IPS-11a (cell line): ENCODE measurements around the gene DENND1A.
"Not testable (repeated sequence)": the region's sequence is repeated elsewhere in the genome, so short reads cannot be mapped to it uniquely, and the experiment has no call there.

Experiments
- H3K4me3 ChIP-seq: one replicate; pipeline ENCODE4 v1.5.1; 2013; ENCODE audit warnings: low read depth, low read length, control low read depth

DENND1A gene

GRCh38 chr9:123952641-123953495 lies 22.9 kb upstream of the DENND1A start:
- no peak overlapping the region for H3K4me3 ChIP-seq

DNA sequence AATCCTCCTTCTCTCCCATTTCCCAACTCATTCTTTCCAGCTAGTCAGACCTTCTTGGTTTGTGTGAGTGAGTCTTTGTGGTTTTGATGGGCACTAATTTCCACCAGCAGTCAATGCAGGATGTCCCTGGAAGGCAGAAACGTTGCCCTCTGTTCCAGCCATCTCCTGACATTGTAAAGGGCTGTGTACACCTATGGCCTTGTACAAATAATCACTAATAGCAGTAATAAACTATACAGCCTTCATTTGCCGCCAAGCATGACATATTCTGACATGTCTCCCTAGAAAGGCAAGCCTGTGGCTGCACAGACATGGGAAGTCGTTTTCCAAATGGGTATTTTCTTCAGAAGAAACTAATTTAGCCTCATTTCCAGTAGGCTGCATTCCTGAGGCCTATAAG lies 18.4 kb upstream of the DENND1A start:
- no peak overlapping the region for H3K4me3 ChIP-seq

GRCh38 chr9:123947326-123947725 lies 17.4 kb upstream of the DENND1A start:
- no peak overlapping the region for H3K4me3 ChIP-seq

DNA sequence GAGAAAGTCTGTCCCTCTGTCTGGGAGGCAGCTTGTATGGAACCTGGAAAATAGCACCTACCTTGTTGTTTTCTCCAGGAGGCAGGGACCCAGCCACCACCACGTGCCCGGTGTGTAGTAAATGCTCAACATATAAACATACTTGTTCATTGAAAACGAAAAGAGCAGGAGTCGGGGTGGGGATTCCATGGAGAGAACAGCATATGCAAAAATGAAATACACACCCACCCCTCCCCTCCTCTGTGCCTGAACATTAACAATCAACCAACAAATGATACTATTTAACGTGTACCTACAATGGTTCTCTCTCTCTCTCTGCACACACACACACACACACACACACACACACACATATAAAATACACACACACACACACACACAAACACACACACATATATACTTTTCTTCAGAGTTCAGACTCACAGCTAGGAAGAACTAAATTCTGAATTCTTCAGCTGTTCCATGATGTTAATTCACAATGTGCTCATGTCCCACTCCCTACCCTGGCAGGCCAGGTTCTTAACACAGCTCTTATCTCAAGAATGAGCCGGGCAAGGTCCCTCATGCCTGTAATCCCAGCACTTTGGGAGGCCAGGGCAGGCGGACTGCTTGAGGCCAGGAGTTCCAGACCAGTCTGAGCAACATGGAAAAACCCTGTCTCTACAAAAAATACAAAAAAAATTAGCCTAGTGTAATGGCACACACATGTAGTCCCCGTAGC lies 16.3 kb upstream of the DENND1A start:
- H3K4me3 ChIP-seq, result no peak overlapping the region

- no peak overlapping the region for H3K4me3 ChIP-seq
Measured at GRCh38 chr9:123945532-123945931, 15.6 kb upstream of the DENND1A start.

DNA sequence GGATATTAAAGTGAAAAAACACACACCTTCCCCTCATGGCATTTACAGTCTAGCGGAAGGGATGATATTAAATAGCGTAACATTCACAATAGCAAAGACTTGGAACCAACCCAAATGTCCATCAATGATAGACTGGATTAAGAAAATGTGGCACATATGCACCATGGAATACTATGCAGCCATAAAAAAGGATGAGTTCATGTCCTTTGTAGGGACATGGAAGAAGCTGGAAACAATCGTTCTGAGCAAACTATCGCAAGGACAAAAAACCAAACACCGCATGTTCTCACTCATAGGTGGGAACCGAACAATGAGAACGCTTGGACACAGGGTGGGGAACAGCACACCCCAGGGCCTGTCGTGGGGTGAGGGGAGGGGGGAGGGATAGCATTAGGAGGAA lies 14.5 kb upstream of the DENND1A start:
- H3K4me3 ChIP-seq, result not testable (repeated sequence)

DNA sequence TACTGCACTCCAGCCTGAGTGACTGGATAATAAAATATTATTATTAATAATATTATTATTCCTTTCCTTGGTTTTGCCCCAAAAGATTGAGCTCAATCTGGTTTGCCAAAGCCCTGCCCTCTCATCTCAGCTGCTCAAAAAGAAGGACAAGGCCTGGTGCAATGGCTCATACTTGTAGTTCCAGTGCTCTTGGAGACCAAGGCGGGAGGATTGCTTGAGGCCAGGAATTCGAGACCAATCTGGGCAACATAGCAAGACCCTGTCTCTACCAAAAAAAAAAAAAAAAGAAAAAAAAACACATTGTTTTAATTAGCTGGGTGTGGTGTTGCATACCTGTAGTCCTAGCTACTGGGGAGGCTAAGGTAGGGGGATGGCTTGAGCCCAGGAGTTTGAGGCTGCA lies 13.7 kb upstream of the DENND1A start:
- no peak overlapping the region for H3K4me3 ChIP-seq

DNA sequence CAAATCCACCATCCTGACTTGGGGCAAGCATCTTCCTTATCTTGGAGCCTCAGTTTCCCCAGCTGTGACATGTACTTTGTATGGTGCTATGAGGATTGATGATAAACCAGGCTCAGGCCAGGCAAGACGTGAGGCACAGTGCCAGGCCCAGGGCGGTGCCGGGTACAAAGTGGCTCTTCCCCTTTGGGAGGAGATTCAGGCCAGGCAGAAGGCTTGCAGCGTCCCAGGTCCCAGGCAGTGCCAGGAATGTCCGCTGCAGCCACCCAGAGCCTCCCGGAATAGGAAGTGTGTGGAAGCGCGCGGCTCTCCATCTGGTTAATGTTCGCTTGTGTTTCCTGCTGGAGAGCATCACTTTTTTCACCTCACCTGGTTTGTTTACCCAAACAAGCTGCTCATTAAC lies 12.6 kb upstream of the DENND1A start:
- H3K4me3 ChIP-seq, result no peak overlapping the region

DNA sequence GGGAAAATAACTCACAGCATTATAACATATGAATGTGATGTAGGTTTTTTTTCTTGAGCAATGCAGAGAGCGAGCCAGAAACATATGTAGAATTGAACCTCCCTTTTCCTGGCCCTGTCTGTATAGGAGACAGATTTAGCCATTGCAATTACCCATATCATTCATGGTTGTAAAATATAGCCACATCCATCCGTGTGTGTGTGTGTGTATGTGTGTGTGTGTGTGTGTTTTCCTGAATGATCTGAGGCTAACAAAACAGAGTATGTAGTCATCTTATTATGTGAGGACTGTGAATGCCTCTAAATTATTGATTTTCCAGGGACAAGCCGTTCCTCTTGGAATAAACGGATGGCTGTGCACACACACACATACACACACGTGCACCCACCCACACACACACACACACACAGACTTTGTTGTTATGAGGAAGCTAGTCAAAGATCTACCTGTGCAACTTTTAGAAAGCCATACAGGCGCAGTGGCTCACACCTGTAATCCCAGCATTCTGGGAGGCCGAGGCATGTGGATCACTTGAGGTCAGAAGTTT lies 11.7 kb upstream of the DENND1A start:
- H3K4me3 ChIP-seq, result no peak overlapping the region

DNA sequence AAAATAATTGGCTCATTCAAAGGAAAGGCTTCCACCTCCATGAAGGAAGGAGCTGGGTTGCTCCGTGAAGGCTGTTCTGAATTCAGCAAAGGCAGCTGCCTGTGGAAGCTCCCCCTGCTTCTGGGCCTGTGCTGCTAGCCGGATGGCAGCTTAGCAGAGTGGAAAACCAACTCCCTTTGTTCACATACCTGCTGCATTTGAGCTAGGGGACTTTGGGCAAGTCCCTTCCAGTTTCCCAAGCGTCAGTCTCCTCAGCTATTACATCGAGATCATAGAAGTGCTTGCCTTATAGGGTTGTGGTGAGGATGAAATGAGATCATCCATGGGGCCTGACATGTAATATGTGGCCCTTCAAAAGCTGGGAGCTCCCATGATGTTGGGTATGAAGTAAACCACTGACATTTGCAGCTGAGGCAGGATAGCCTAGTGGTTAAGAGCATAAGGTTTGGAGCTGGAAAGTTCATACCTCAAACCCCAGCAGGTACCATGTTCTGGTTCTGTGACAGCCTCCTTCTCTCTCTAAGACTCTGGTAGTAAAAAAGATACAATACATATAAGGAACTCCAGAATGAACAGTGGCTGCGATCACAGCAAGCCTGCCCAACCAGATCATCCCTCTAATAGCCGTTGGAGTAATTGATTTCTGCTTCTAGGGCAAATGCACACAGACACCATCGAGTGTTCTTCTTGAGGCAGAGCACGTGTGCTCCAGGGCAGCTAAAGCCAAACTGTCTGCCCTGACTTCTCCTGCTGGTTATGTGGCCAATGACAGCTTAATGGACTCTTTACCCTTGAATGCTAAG lies 11.0 kb upstream of the DENND1A start:
- H3K4me3 ChIP-seq, result no peak overlapping the region

GRCh38 chr9:123938401-123938800 lies 8.5 kb upstream of the DENND1A start:
- H3K4me3 ChIP-seq, result no peak overlapping the region

DNA sequence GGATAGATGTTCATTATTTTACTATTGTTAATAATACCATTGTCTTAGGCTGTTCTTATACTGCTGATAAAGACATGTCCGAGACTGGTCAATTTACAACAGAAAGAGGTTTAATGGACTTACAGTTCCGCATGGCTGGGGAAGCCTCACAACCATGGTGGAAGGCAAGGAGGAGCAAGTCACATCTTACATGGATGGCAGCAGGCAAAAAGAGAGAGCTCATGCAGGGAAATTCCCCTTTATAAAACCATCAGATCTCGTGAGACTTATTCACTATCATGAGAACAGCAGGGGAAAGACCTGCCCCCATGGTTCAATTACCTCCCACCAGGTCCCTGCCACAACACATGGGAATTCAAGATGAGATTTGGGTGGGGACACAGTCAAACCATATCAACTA lies 6.6 kb upstream of the DENND1A start:
- H3K4me3 ChIP-seq, result not testable (repeated sequence)

DNA sequence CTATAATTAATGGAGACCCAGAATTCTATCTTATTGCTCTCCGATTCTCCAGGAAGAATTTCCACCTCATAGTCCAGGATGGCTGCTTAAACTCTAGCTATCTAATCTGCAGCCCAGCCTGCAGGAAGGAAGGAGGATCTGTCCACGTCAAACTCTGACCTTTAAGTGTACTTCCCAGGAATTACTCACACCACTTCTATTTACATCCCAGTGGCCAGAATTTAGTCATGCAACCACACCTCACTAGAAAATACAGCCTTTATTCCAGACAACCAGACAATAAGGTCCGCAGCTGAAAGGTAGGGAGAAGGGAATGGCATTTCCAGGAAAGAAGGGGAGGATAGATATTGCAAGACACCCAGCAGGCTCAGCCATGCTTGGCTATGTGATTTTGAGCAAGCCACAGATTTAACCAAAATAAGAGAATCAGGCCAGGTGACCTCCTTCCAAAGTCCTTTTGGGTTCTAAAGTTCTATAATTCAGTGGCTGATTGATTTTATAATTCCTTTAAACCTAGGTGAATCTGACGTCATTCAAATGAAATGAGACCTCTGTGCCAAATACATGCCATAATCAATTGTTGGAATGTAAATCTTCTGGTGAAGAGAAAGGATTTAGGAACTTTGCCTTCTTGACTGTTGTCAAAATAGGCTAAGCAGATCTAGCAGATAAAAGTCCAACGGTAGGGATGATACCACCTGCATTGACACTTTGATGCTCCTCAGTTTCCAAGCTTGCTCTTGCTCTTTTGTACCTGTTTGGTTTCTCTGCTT lies 3.7 kb upstream of the DENND1A start:
- H3K4me3 ChIP-seq, result no peak overlapping the region

GRCh38 chr9:123929177-123929869 lies 603 bp downstream of the DENND1A start:
- H3K4me3 ChIP-seq, result peak overlapping the region; percentile 53

- peak overlapping the region; percentile 53 for H3K4me3 ChIP-seq
Measured at GRCh38 chr9:123928533-123929176, 1.3 kb downstream of the DENND1A start.

GRCh38 chr9:123927625-123928532 lies 2.0 kb downstream of the DENND1A start:
- H3K4me3 ChIP-seq, result no peak overlapping the region

GRCh38 chr9:123926941-123927340 lies 3.0 kb downstream of the DENND1A start:
- H3K4me3 ChIP-seq, result no peak overlapping the region

- H3K4me3 ChIP-seq, result no peak overlapping the region
Measured at GRCh38 chr9:123925819-123926218, 4.1 kb downstream of the DENND1A start.
